AML-193 (cell line): ENCODE data around the gene AASDH.
"Not testable (repeated sequence)": the region's sequence is repeated elsewhere in the genome, so short reads cannot be mapped to it uniquely, and the experiment has no call there.

Experiments
- DNase-seq, 2 experiments: peaks; one replicate each; lab custom pipeline; 2025; lab: John Stamatoyannopoulos, UW

The AASDH gene

GRCh38 chr4:56389558-56389957 is 2.3 kb upstream of the AASDH start:
- no peak for DNase-seq

- no peak for DNase-seq
Measured at GRCh38 chr4:56388306-56388705, 1.0 kb upstream of the AASDH start.

GRCh38 chr4:56386091-56386490 is 1.2 kb downstream of the AASDH start:
- DNase-seq = no peak

- no peak for DNase-seq
Measured at GRCh38 chr4:56375458-56375857, 11.8 kb downstream of the AASDH start.

- no peak for DNase-seq
Measured at GRCh38 chr4:56374956-56375355, 12.3 kb downstream of the AASDH start.

GRCh38 chr4:56372774-56373173 is 14.5 kb downstream of the AASDH start:
- no peak for DNase-seq

- no peak for DNase-seq
Measured at GRCh38 chr4:56371426-56372220, 15.7 kb downstream of the AASDH start.

- no peak for DNase-seq
Measured at GRCh38 chr4:56370377-56370776, 16.9 kb downstream of the AASDH start.

- DNase-seq = not testable (repeated sequence)
Measured at GRCh38 chr4:56362981-56363380, 24.3 kb downstream of the AASDH start.

- no peak for DNase-seq
Measured at GRCh38 chr4:56360071-56360470, 27.2 kb downstream of the AASDH start.

- DNase-seq = no peak
Measured at GRCh38 chr4:56356650-56357049, 30.6 kb downstream of the AASDH start.

GRCh38 chr4:56348576-56348975 is 38.7 kb downstream of the AASDH start:
- no peak for DNase-seq

- DNase-seq = no peak
Measured at GRCh38 chr4:56345458-56345857, 41.8 kb downstream of the AASDH start.

GRCh38 chr4:56342746-56343145 is 44.5 kb downstream of the AASDH start:
- DNase-seq = no peak

GRCh38 chr4:56330691-56331090 is 56.6 kb downstream of the AASDH start:
- no peak for DNase-seq

GRCh38 chr4:56326363-56326762 is 60.9 kb downstream of the AASDH start:
- no peak for DNase-seq

GRCh38 chr4:56324011-56324610 is 63.2 kb downstream of the AASDH start:
- no peak for DNase-seq

GRCh38 chr4:56323327-56323726 is 64.0 kb downstream of the AASDH start:
- no peak for DNase-seq

- no peak for DNase-seq
Measured at GRCh38 chr4:56321251-56321650, 66.0 kb downstream of the AASDH start.

GRCh38 chr4:56320293-56320692 is 67.0 kb downstream of the AASDH start:
- no peak for DNase-seq

GRCh38 chr4:56318555-56318954 is 68.7 kb downstream of the AASDH start:
- DNase-seq = no peak

- no peak for DNase-seq
Measured at GRCh38 chr4:56317749-56318148, 69.5 kb downstream of the AASDH start.

GRCh38 chr4:56316011-56316650 is 71.2 kb downstream of the AASDH start:
- DNase-seq = no peak
